ENCODE data around the gene ALDH6A1.

Gene ALDH6A1

GRCh38 chr14:74077401-74077800, 6.9 kb downstream of the ALDH6A1 start:
- H3K9me3 ChIP-seq (ENCODE audit: insufficient read depth, low read length): no peaks in the 10 kb centered on the region
- no peak for TF ChIP-seq SUZ12 (IDR thresholded peaks at IDR 0.05; ENCODE audit: extremely low read depth, insufficient read depth, insufficient read length)
- TF ChIP-seq YY1 (IDR thresholded peaks at IDR 0.05; ENCODE audit: insufficient read depth, insufficient read length): no peak
- TF ChIP-seq ZNF274 (IDR thresholded peaks at IDR 0.05; ENCODE audit: low read depth, low read length): no peak
- no peak overlapping the region for H3K9ac ChIP-seq (ENCODE audit: insufficient read length, low read depth)
- H3K36me3 ChIP-seq (ENCODE audit: insufficient read depth, insufficient read length, low read length): peaks cover 3% of the 10 kb centered on the region
- no peaks in the 10 kb centered on the region for H3K27me3 ChIP-seq (ENCODE audit: insufficient read depth, insufficient read length)
- DNase-seq (ENCODE audit: low read depth, low spot score): no peak
- no peak overlapping the region for H3K4me3 ChIP-seq (ENCODE audit: insufficient read length, low read depth)
- no peaks in the 10 kb centered on the region for H3K4me1 ChIP-seq (ENCODE audit: insufficient read depth, insufficient read length)

- no peak for DNase-seq (ENCODE audit: low read depth, low spot score)
- no peak overlapping the region for H3K4me3 ChIP-seq (ENCODE audit: insufficient read length, low read depth)
- H3K9ac ChIP-seq (ENCODE audit: insufficient read length, low read depth): no peak overlapping the region
- TF ChIP-seq YY1 (IDR thresholded peaks at IDR 0.05; ENCODE audit: insufficient read depth, insufficient read length) (no peak), ZNF274 (IDR thresholded peaks at IDR 0.05; ENCODE audit: low read depth, low read length) (no peak), SUZ12 (IDR thresholded peaks at IDR 0.05; ENCODE audit: extremely low read depth, insufficient read depth, insufficient read length) (no peak)
- no peaks in the 10 kb centered on the region for H3K4me1 ChIP-seq (ENCODE audit: insufficient read depth, insufficient read length)
- H3K27me3 ChIP-seq (ENCODE audit: insufficient read depth, insufficient read length): no peaks in the 10 kb centered on the region
- H3K36me3 ChIP-seq (ENCODE audit: insufficient read depth, insufficient read length, low read length): peaks cover 15% of the 10 kb centered on the region
- H3K9me3 ChIP-seq (ENCODE audit: insufficient read depth, low read length): no peaks in the 10 kb centered on the region
Measured at GRCh38 chr14:74065746-74066575, 18.3 kb downstream of the ALDH6A1 start.

- Histone ChIP-seq H3K9ac (ENCODE audit: insufficient read length, low read depth) (no peak overlapping the region), H3K4me1 (ENCODE audit: insufficient read depth, insufficient read length) (no peaks in the 10 kb centered on the region), H3K36me3 (ENCODE audit: insufficient read depth, insufficient read length, low read length) (peaks cover 12% of the 10 kb centered on the region), H3K4me3 (ENCODE audit: insufficient read length, low read depth) (no peak overlapping the region), H3K27me3 (ENCODE audit: insufficient read depth, insufficient read length) (no peaks in the 10 kb centered on the region), H3K9me3 (ENCODE audit: insufficient read depth, low read length) (no peaks in the 10 kb centered on the region)
- DNase-seq (ENCODE audit: low read depth, low spot score): no peak
- no peak for TF ChIP-seq SUZ12 (IDR thresholded peaks at IDR 0.05; ENCODE audit: extremely low read depth, insufficient read depth, insufficient read length)
- no peak for TF ChIP-seq YY1 (IDR thresholded peaks at IDR 0.05; ENCODE audit: insufficient read depth, insufficient read length)
- TF ChIP-seq ZNF274 (IDR thresholded peaks at IDR 0.05; ENCODE audit: low read depth, low read length): no peak
Measured at GRCh38 chr14:74064883-74065282, 19.4 kb downstream of the ALDH6A1 start.

GRCh38 chr14:74064426-74064825, 19.8 kb downstream of the ALDH6A1 start:
- TF ChIP-seq ZNF274 (IDR thresholded peaks at IDR 0.05; ENCODE audit: low read depth, low read length) (no peak), YY1 (IDR thresholded peaks at IDR 0.05; ENCODE audit: insufficient read depth, insufficient read length) (no peak), SUZ12 (IDR thresholded peaks at IDR 0.05; ENCODE audit: extremely low read depth, insufficient read depth, insufficient read length) (no peak)

GRCh38 chr14:74062809-74063150, 21.5 kb downstream of the ALDH6A1 start:
- Histone ChIP-seq H3K36me3 (ENCODE audit: insufficient read depth, insufficient read length, low read length) (peaks cover 12% of the 10 kb centered on the region), H3K4me3 (ENCODE audit: insufficient read length, low read depth) (no peak overlapping the region), H3K4me1 (ENCODE audit: insufficient read depth, insufficient read length) (no peaks in the 10 kb centered on the region), H3K9ac (ENCODE audit: insufficient read length, low read depth) (no peak overlapping the region), H3K27me3 (ENCODE audit: insufficient read depth, insufficient read length) (no peaks in the 10 kb centered on the region), H3K9me3 (ENCODE audit: insufficient read depth, low read length) (no peaks in the 10 kb centered on the region)
- TF ChIP-seq SUZ12 (IDR thresholded peaks at IDR 0.05; ENCODE audit: extremely low read depth, insufficient read depth, insufficient read length) (no peak), YY1 (IDR thresholded peaks at IDR 0.05; ENCODE audit: insufficient read depth, insufficient read length) (no peak), ZNF274 (IDR thresholded peaks at IDR 0.05; ENCODE audit: low read depth, low read length) (no peak)
- no peak for DNase-seq (ENCODE audit: low read depth, low spot score)

More at GRCh38 chr14:74064426-74064825, 19.8 kb downstream of the ALDH6A1 start:
- no peak overlapping the region for H3K4me3 ChIP-seq (ENCODE audit: insufficient read length, low read depth)
- H3K4me1 ChIP-seq (ENCODE audit: insufficient read depth, insufficient read length): no peaks in the 10 kb centered on the region
- H3K36me3 ChIP-seq (ENCODE audit: insufficient read depth, insufficient read length, low read length): peaks cover 12% of the 10 kb centered on the region
- no peaks in the 10 kb centered on the region for H3K27me3 ChIP-seq (ENCODE audit: insufficient read depth, insufficient read length)
- no peak for DNase-seq (ENCODE audit: low read depth, low spot score)
- H3K9me3 ChIP-seq (ENCODE audit: insufficient read depth, low read length): no peaks in the 10 kb centered on the region
- no peak overlapping the region for H3K9ac ChIP-seq (ENCODE audit: insufficient read length, low read depth)

GRCh38 chr14:74049876-74050495, 34.3 kb downstream of the ALDH6A1 start:
- no peak overlapping the region for H3K9ac ChIP-seq (ENCODE audit: insufficient read length, low read depth)
- TF ChIP-seq YY1 (IDR thresholded peaks at IDR 0.05; ENCODE audit: insufficient read depth, insufficient read length) (no peak), ZNF274 (IDR thresholded peaks at IDR 0.05; ENCODE audit: low read depth, low read length) (no peak), SUZ12 (IDR thresholded peaks at IDR 0.05; ENCODE audit: extremely low read depth, insufficient read depth, insufficient read length) (no peak)
- H3K4me1 ChIP-seq (ENCODE audit: insufficient read depth, insufficient read length): no peaks in the 10 kb centered on the region
- no peaks in the 10 kb centered on the region for H3K9me3 ChIP-seq (ENCODE audit: insufficient read depth, low read length)
- no peak for DNase-seq (ENCODE audit: low read depth, low spot score)
- H3K4me3 ChIP-seq (ENCODE audit: insufficient read length, low read depth): no peak overlapping the region
- H3K27me3 ChIP-seq (ENCODE audit: insufficient read depth, insufficient read length): no peaks in the 10 kb centered on the region
- H3K36me3 ChIP-seq (ENCODE audit: insufficient read depth, insufficient read length, low read length): no peaks in the 10 kb centered on the region

GRCh38 chr14:74048281-74048680, 36.0 kb downstream of the ALDH6A1 start:
- no peak overlapping the region for H3K4me3 ChIP-seq (ENCODE audit: insufficient read length, low read depth)
- no peaks in the 10 kb centered on the region for H3K9me3 ChIP-seq (ENCODE audit: insufficient read depth, low read length)
- peak; percentile 22 for DNase-seq (ENCODE audit: low read depth, low spot score)
- TF ChIP-seq ZNF274 (IDR thresholded peaks at IDR 0.05; ENCODE audit: low read depth, low read length): no peak
- no peak for TF ChIP-seq SUZ12 (IDR thresholded peaks at IDR 0.05; ENCODE audit: extremely low read depth, insufficient read depth, insufficient read length)
- TF ChIP-seq YY1 (IDR thresholded peaks at IDR 0.05; ENCODE audit: insufficient read depth, insufficient read length): no peak
- H3K36me3 ChIP-seq (ENCODE audit: insufficient read depth, insufficient read length, low read length): no peaks in the 10 kb centered on the region
- H3K27me3 ChIP-seq (ENCODE audit: insufficient read depth, insufficient read length): no peaks in the 10 kb centered on the region
- no peaks in the 10 kb centered on the region for H3K4me1 ChIP-seq (ENCODE audit: insufficient read depth, insufficient read length)
- no peak overlapping the region for H3K9ac ChIP-seq (ENCODE audit: insufficient read length, low read depth)

Data from NT2/D1 (cell line).